Activated T-helper 1 cell treated with anti-CD3 and anti-CD28 coated beads, Interleukin-2, amount 50 U/mL, for 16 hours (primary cell): ENCODE results near the gene CACNG5.
A peak's percentile ranks its signal among the peaks of the same experiment; 100 is the strongest.
"Not testable (repeated sequence)": the region's sequence is repeated elsewhere in the genome, so short reads cannot be mapped to it uniquely, and the experiment has no call there.

Experiments used
- DNase-seq, 2 donors: peaks; one replicate each; pipeline ENCODE4 v3.0.0-alpha.2; 2020; ENCODE audit warnings: low read depth in 1 of 2, low spot score in 1 of 2

The CACNG5 gene

GRCh38 chr17:66849032-66849655 is 14.2 kb downstream of the CACNG5 start:
- no peak for DNase-seq

GRCh38 chr17:66849851-66850580 is 15.1 kb downstream of the CACNG5 start:
- no peak for DNase-seq

GRCh38 chr17:66850692-66851091 is 15.8 kb downstream of the CACNG5 start:
- DNase-seq, result no peak

- DNase-seq, result peak in 1 of 2 donors; percentile 5
Measured at GRCh38 chr17:66855204-66855603, 20.3 kb downstream of the CACNG5 start.

- no peak for DNase-seq
Measured at GRCh38 chr17:66858226-66859083, 23.5 kb downstream of the CACNG5 start.

- DNase-seq, result no peak
Measured at GRCh38 chr17:66859353-66859752, 24.4 kb downstream of the CACNG5 start.

- DNase-seq, result no peak
Measured at GRCh38 chr17:66860204-66860603, 25.3 kb downstream of the CACNG5 start.

- no peak for DNase-seq
Measured at GRCh38 chr17:66863820-66864219, 28.9 kb downstream of the CACNG5 start.

- DNase-seq, result no peak
Measured at GRCh38 chr17:66865151-66865550, 30.2 kb downstream of the CACNG5 start.

- DNase-seq, result no peak
Measured at GRCh38 chr17:66873962-66874361, 39.0 kb downstream of the CACNG5 start.

- DNase-seq, result no peak
Measured at GRCh38 chr17:66884931-66885330, 50.0 kb downstream of the CACNG5 start.

- no peak for DNase-seq
Measured at GRCh38 chr17:66885417-66885816, 50.5 kb downstream of the CACNG5 start.

- DNase-seq, result no peak
Measured at GRCh38 chr17:66889480-66890230, 54.7 kb downstream of the CACNG5 start.

- DNase-seq, result no peak
Measured at GRCh38 chr17:66892246-66892645, 57.3 kb downstream of the CACNG5 start.

GRCh38 chr17:66893382-66893781 is 58.5 kb downstream of the CACNG5 start:
- no peak for DNase-seq

GRCh38 chr17:66893863-66894262 is 58.9 kb downstream of the CACNG5 start:
- DNase-seq, result no peak

GRCh38 chr17:66897141-66897540 is 62.2 kb downstream of the CACNG5 start:
- no peak for DNase-seq

- no peak for DNase-seq
Measured at GRCh38 chr17:66898536-66898935, 63.6 kb downstream of the CACNG5 start.

GRCh38 chr17:66900126-66901010 is 65.5 kb downstream of the CACNG5 start:
- DNase-seq, result no peak

GRCh38 chr17:66903296-66903695 is 68.4 kb downstream of the CACNG5 start:
- not testable (repeated sequence) for DNase-seq
